H1 (cell line): ENCODE data around the gene PRICKLE2. TPM values are rescaled to one million over a fixed set of nuclear protein-coding genes. Genes with fewer than 3 reads are reported as not detected.

ENCODE experiments used
- CTCF ChIA-PET: fragments of 300-600 bp; sonication (Branson Sonifier 250); formaldehyde crosslinking; loops from one replicate; lab custom pipeline; 2021; ENCODE audit not compliant: partially characterized antibody; lab: Charles Lee
- POLR2A ChIA-PET: fragments of 300-600 bp; sonication (Branson Sonifier 250); formaldehyde crosslinking; loops from one replicate; lab custom pipeline; 2021; ENCODE audit warnings: inconsistent platforms; ENCODE audit not compliant: partially characterized antibody; lab: Charles Lee
- DNase-seq, 2 experiments: peaks; one replicate each; pipeline versions ENCODE4 v3.0.0 to v3.0.0-alpha.2; 2010 to 2022; ENCODE audit warnings: low spot score in 2 of 2, low read depth in 1 of 2, mixed read lengths in 1 of 2
- FAIRE-seq: peaks from 2 replicates; lab custom pipeline; 2011; peaks lifted over from hg19 to GRCh38; lab: Jason Lieb, UNC
- H2AFZ ChIP-seq: 2 replicates; pipeline ENCODE4 v1.8.1; 2012; ENCODE audit warnings: low read length, inconsistent platforms
- H2AK5ac ChIP-seq: 2 replicates; pipeline ENCODE4 v1.6.1; 2013; ENCODE audit warnings: low read depth, low read length
- H2BK120ac ChIP-seq: replicated peaks from 2 replicates; pipeline ENCODE3; 2013; ENCODE audit warnings: low read depth, low read length, inconsistent platforms
- H2BK12ac ChIP-seq: 2 replicates; pipeline ENCODE4 v1.6.1; 2013; ENCODE audit warnings: low read depth, low read length
- H2BK15ac ChIP-seq: 2 replicates; pipeline ENCODE4 v1.6.1; 2013; ENCODE audit warnings: low read length
- H2BK20ac ChIP-seq: 2 replicates; pipeline ENCODE4 v1.6.1; 2013; ENCODE audit warnings: low read length
- H2BK5ac ChIP-seq: 2 replicates; pipeline ENCODE4 v1.6.1; 2013; ENCODE audit warnings: low read depth, low read length
- H3K14ac ChIP-seq: 2 replicates; pipeline ENCODE4 v1.6.1; 2013; ENCODE audit warnings: inconsistent platforms; ENCODE audit not compliant: insufficient read length
- H3K18ac ChIP-seq: 2 replicates; pipeline ENCODE4 v1.6.1; 2013; ENCODE audit warnings: low read length; ENCODE audit errors: extremely low read depth
- H3K23ac ChIP-seq: 2 replicates; pipeline ENCODE4 v1.6.1; 2013; ENCODE audit warnings: inconsistent platforms; ENCODE audit not compliant: insufficient read length
- H3K23me2 ChIP-seq: 2 replicates; pipeline ENCODE4 v1.6.1; 2013; ENCODE audit warnings: low read depth, low read length
- H3K27ac ChIP-seq: 2 replicates; pipeline ENCODE4 v1.6.1; 2011; ENCODE audit warnings: low read depth, low read length, inconsistent platforms
- H3K27me3 ChIP-seq, 4 experiments: replicated peaks in 1 of 4; 1 replicate in 1 of 4; 2 replicates in 3 of 4; pipeline versions ENCODE4 v1.6.1 to v1.8.1; 2011 to 2013; ENCODE audit warnings: low read length in 3 of 4, mild to moderate bottlenecking in 3 of 4, inconsistent platforms in 2 of 4, mixed read lengths in 2 of 4, moderate library complexity in 1 of 4; ENCODE audit not compliant: control insufficient read depth in 3 of 4, insufficient read depth in 3 of 4; ENCODE audit errors: extremely low read depth in 1 of 4
- H3K36me3 ChIP-seq, 4 experiments: 2 replicates each; pipeline versions ENCODE4 v1.6.1 to v1.8.1; 2011 to 2013; ENCODE audit warnings: mild to moderate bottlenecking in 4 of 4, low read length in 3 of 4, moderate library complexity in 2 of 4, control low read depth in 1 of 4, inconsistent platforms in 1 of 4; ENCODE audit not compliant: insufficient read depth in 4 of 4, control insufficient read depth in 2 of 4
- H3K4ac ChIP-seq: replicated peaks from 2 replicates; pipeline ENCODE3; 2013; ENCODE audit warnings: low read length, low read depth, mixed read lengths, inconsistent platforms; ENCODE audit not compliant: insufficient read length
- H3K4me1 ChIP-seq, 4 experiments: replicated peaks in 1 of 4; 1 replicate in 1 of 4; 2 replicates in 3 of 4; pipeline versions ENCODE4 v1.6.1 to v1.8.1; 2011 to 2013; ENCODE audit warnings: low read length in 3 of 4, inconsistent platforms in 2 of 4, mixed read lengths in 1 of 4; ENCODE audit not compliant: insufficient read depth in 4 of 4, control insufficient read depth in 3 of 4
- H3K4me2 ChIP-seq, 2 experiments: 2 replicates each; pipeline versions ENCODE4 v1.6.1 to v1.8.1; 2011 to 2013; ENCODE audit warnings: low read depth in 2 of 2, low read length in 2 of 2, control low read depth in 1 of 2, inconsistent platforms in 1 of 2, mild to moderate bottlenecking in 1 of 2; ENCODE audit not compliant: insufficient read depth in 1 of 2
- H3K4me3 ChIP-seq, 4 experiments: fragments of 200-600, 300-600 bp in 1 of 4; sonication (generic), shearing (Covaris generic), sonication (Bioruptor Twin) in 1 of 4; 2 replicates each; pipeline versions ENCODE4 v1.5.1 to v1.8.1; 2011 to 2016; ENCODE audit warnings: low read length in 4 of 4, low read depth in 3 of 4, control low read depth in 2 of 4, inconsistent platforms in 2 of 4, mild to moderate bottlenecking in 2 of 4, mixed read lengths in 1 of 4, moderate library complexity in 1 of 4; ENCODE audit not compliant: insufficient read depth in 2 of 4; ENCODE audit errors: extremely low read depth in 1 of 4
- H3K56ac ChIP-seq: replicated peaks from 2 replicates; pipeline ENCODE3; 2013; ENCODE audit warnings: low read depth, mild to moderate bottlenecking, mixed read lengths, low read length, inconsistent platforms; ENCODE audit not compliant: insufficient read length
- H3K79me1 ChIP-seq: 2 replicates; pipeline ENCODE4 v1.6.1; 2013; ENCODE audit warnings: low read depth, low read length, control low read depth
- H3K79me2 ChIP-seq, 2 experiments: 2 replicates each; pipeline versions ENCODE4 v1.6.1 to v1.8.1; 2012 to 2013; ENCODE audit warnings: low read length in 2 of 2, mild to moderate bottlenecking in 2 of 2, inconsistent platforms in 1 of 2; ENCODE audit not compliant: insufficient read depth in 2 of 2, control insufficient read depth in 1 of 2
- H3K9ac ChIP-seq, 4 experiments: replicated peaks in 1 of 4; 1 replicate in 1 of 4; 2 replicates in 3 of 4; pipeline versions ENCODE4 v1.6.1 to v1.8.1; 2011 to 2013; ENCODE audit warnings: low read depth in 3 of 4, low read length in 3 of 4, control low read depth in 2 of 4, mild to moderate bottlenecking in 2 of 4, moderate library complexity in 2 of 4, inconsistent platforms in 1 of 4; ENCODE audit errors: extremely low read depth in 1 of 4
- H3K9me3 ChIP-seq, 2 experiments: 2 replicates each; pipeline versions ENCODE4 v1.6.1 to v1.8.1; 2012 to 2013; ENCODE audit warnings: mild to moderate bottlenecking in 2 of 2, moderate library complexity in 2 of 2, control low read depth in 1 of 2, inconsistent platforms in 1 of 2, low read depth in 1 of 2, low read length in 1 of 2, mixed read lengths in 1 of 2; ENCODE audit not compliant: insufficient read depth in 2 of 2
- H4K20me1 ChIP-seq, 2 experiments: replicated peaks in 1 of 2; 2 replicates each; pipeline versions ENCODE3 to v1.8.1; 2011 to 2013; ENCODE audit warnings: inconsistent platforms in 2 of 2, low read length in 2 of 2, mild to moderate bottlenecking in 1 of 2; ENCODE audit not compliant: insufficient read depth in 2 of 2, control insufficient read depth in 1 of 2
- H4K5ac ChIP-seq: 2 replicates; pipeline ENCODE4 v1.6.1; 2013; ENCODE audit warnings: low read length, low read depth, mixed read lengths, inconsistent platforms; ENCODE audit not compliant: insufficient read length
- H4K8ac ChIP-seq: 2 replicates; pipeline ENCODE4 v1.8.0; 2013; ENCODE audit warnings: mild to moderate bottlenecking, moderate library complexity, low read length, inconsistent platforms; ENCODE audit not compliant: insufficient read depth; ENCODE audit errors: extremely low read depth
- H4K91ac ChIP-seq: replicated peaks from 2 replicates; pipeline ENCODE3; 2013; ENCODE audit warnings: low read length, mixed read lengths, inconsistent platforms; ENCODE audit not compliant: insufficient read length
- HDAC6 ChIP-seq: IDR thresholded peaks from one replicate; pipeline ENCODE4 v1.7.1; 2012; ENCODE audit warnings: low read depth, mild to moderate bottlenecking, inconsistent platforms, low read length, moderate library complexity
- KDM4A ChIP-seq: IDR thresholded peaks from one replicate; pipeline ENCODE4 v1.7.1; 2012; ENCODE audit warnings: low read depth, mild to moderate bottlenecking, moderate library complexity, low read length, inconsistent platforms; ENCODE audit not compliant: severe bottlenecking
- RFX5 ChIP-seq: IDR thresholded peaks from 2 replicates; pipeline ENCODE4 v1.6.1; 2011; ENCODE audit warnings: low read depth, low read length, improper control_type of control experiment, borderline replicate concordance
- SIRT6 ChIP-seq: IDR thresholded peaks from one replicate; pipeline ENCODE4 v1.7.1; 2012; ENCODE audit warnings: low read length, inconsistent platforms
- YY1 ChIP-seq: IDR thresholded peaks from 2 replicates; pipeline ENCODE4 v1.6.1; 2011; ENCODE audit warnings: low read depth, mild to moderate bottlenecking, low read length
- WGBS, 2 experiments: shearing (Covaris generic) in 1 of 2; methylation state at CpG; one replicate each; pipeline versions ENCODE4 v1.1.6 to v1.1.7; 2013 to 2015; ENCODE audit warnings: low lambda C conversion rate in 2 of 2, mixed read lengths in 2 of 2, inconsistent platforms in 1 of 2, low coverage in 1 of 2, missing lambda C conversion rate in 1 of 2; ENCODE audit not compliant: insufficient replicate concordance in 2 of 2, insufficient coverage in 1 of 2, insufficient read length in 1 of 2; ENCODE audit errors: extremely low coverage in 1 of 2, missing lambda C conversion rate in 1 of 2; 5-methylcytosine and 5-hydroxymethylcytosine counted together
- polyA plus RNA-seq, 7 experiments: library from polyadenylated mRNA; depleted of rRNA in 3 of 7; stranded (reverse) in 5 of 7; unstranded in 2 of 7; fragments of >200 nt in 5 of 7; fragments of 200-250 nt in 2 of 7; gene quantifications; 1 replicate in 5 of 7; 2 replicates in 1 of 7; 4 replicates in 1 of 7; pipeline versions ENCODE4 v1.2.1 to v1.2.3, GENCODE V29; 2011 to 2013; ENCODE audit warnings: missing spikeins in 2 of 7, mixed read lengths in 2 of 7
- total RNA-seq: library from RNA; stranded (reverse); fragmentation: NEBNext Ultra II Directional; extraction: Animal tissue kit (Norgen Biotek cat#: 25700); gene quantifications from 2 replicates; pipeline ENCODE4 v1.2.1, GENCODE V29; 2021
- TF ChIP-seq, protein P1 (sequence below), 3 experiments: IDR thresholded peaks; 1 replicate in 2 of 3; 2 replicates in 1 of 3; pipeline versions ENCODE4 v1.5.1 to v1.6.1; 2011; ENCODE audit warnings: low read length in 3 of 3, mild to moderate bottlenecking in 3 of 3, inconsistent platforms in 2 of 3, low read depth in 1 of 3, moderate library complexity in 1 of 3; ENCODE audit not compliant: insufficient read depth in 1 of 3; ENCODE audit errors: control extremely low read depth in 1 of 3

The PRICKLE2 gene
- total and polyA plus RNA-seq, 2 of the 8 experiments (the other 6 are each of a cell fraction or from before 2014, with no cell fraction given) = 2.9 to 8.0 TPM

DNA sequence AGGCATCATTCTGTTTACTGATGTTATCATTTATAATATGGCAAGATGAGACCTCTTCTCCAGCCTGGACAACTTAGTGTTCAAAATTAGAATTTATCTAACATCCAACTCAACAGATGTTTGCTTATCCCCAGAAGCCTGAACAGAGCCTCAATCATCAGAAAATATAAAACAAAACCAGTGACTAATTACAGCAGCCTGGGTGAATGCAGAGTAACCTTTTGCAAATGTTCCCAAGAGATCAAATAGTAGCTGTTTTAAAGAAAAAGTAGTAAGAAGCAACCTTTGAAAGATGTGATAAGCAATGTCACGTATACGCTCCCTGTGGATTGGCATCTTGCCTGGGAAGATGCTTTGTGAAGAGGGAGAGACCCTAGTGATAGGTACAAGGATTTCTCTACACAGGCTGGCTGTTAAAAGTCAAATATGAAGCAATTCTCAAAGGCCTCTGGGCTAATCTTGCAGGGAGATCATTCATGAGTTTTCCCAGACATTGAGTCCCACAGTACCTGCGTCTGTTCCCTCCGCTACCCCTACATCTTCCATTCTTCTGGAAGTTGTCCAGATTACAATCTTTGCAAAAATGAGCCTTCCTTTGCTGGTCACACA, 39.3 kb upstream of the PRICKLE2 start:
- no peak overlapping the region for H2BK120ac ChIP-seq
- H3K27me3 ChIP-seq = no peaks in the 10 kb centered on the region
- peaks cover 0 to 17% (median 9%) of the 10 kb centered on the region in 4 experiments; a peak in 4 of 7 replicates for H3K4me1 ChIP-seq
- H2BK20ac ChIP-seq = no peak overlapping the region
- no peak overlapping the region for H3K4ac ChIP-seq
- no peak overlapping the region for H2BK15ac ChIP-seq
- no peak overlapping the region for H4K8ac ChIP-seq
- no peak overlapping the region for H3K4me3 ChIP-seq
- H3K79me2 ChIP-seq = no peaks in the 10 kb centered on the region
- H4K5ac ChIP-seq = no peak overlapping the region
- H3K27ac ChIP-seq = no peak overlapping the region
- no peak for TF ChIP-seq RFX5
- no peak for TF ChIP-seq YY1
- TF ChIP-seq KDM4A = no peak
- TF ChIP-seq, protein P1, sequence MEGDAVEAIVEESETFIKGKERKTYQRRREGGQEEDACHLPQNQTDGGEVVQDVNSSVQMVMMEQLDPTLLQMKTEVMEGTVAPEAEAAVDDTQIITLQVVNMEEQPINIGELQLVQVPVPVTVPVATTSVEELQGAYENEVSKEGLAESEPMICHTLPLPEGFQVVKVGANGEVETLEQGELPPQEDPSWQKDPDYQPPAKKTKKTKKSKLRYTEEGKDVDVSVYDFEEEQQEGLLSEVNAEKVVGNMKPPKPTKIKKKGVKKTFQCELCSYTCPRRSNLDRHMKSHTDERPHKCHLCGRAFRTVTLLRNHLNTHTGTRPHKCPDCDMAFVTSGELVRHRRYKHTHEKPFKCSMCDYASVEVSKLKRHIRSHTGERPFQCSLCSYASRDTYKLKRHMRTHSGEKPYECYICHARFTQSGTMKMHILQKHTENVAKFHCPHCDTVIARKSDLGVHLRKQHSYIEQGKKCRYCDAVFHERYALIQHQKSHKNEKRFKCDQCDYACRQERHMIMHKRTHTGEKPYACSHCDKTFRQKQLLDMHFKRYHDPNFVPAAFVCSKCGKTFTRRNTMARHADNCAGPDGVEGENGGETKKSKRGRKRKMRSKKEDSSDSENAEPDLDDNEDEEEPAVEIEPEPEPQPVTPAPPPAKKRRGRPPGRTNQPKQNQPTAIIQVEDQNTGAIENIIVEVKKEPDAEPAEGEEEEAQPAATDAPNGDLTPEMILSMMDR (IDR thresholded peaks at IDR 0.05; ENCODE audit: control extremely low read depth in 1 of 3, insufficient read depth in 1 of 3, low read depth in 1 of 3, low read length in 3 of 3) = no peak
- no peak for TF ChIP-seq HDAC6
- TF ChIP-seq SIRT6 = no peak
- H3K14ac ChIP-seq = no peak overlapping the region
- H3K23me2 ChIP-seq = no peaks in the 10 kb centered on the region
- peaks cover 0 to 3% of the 10 kb centered on the region in 2 experiments; a peak in 1 of 4 replicates for H3K9me3 ChIP-seq
- FAIRE-seq = peak; percentile 19
- ChIA-PET CTCF (interaction anchor here (1.0 to 1.9 kb wide), 7 partner anchors 10 to 265 kb away, joined by 3 to 7 read pairs (median 4); no protein-coding TSS in a partner anchor), POLR2A (no interaction called here)
- no peaks in the 10 kb centered on the region for H3K36me3 ChIP-seq
- no peak for DNase-seq
- no peak overlapping the region for H3K23ac ChIP-seq
- no peak overlapping the region for H3K18ac ChIP-seq
- WGBS, 2 experiments = 92% methylated on average over 4 of the region's 4 CpGs; no CpG with 5 or more reads in 1 of the 2 experiments
- no peak overlapping the region for H3K4me2 ChIP-seq
- no peak overlapping the region for H4K91ac ChIP-seq
- H2BK5ac ChIP-seq = no peak overlapping the region
- no peak overlapping the region for H2AFZ ChIP-seq
- H2BK12ac ChIP-seq = no peak overlapping the region
- H3K79me1 ChIP-seq = no peaks in the 10 kb centered on the region
- no peak overlapping the region for H3K56ac ChIP-seq
- no peaks in the 10 kb centered on the region for H4K20me1 ChIP-seq
- H2AK5ac ChIP-seq = no peak overlapping the region
- no peak overlapping the region for H3K9ac ChIP-seq
